Adrenal gland (tissue), 12 donors: Measurements from ENCODE around the gene RASA3. TPM values are rescaled to one million over a fixed set of nuclear protein-coding genes. Genes with fewer than 3 reads are reported as not detected.

Experiments used
- DNase-seq, 7 donors: peaks; one replicate each; pipeline ENCODE4 v3.0.0-alpha.2; 2019 to 2020
- H3K27ac ChIP-seq, 5 donors: fragments of 200-600 bp; sonication (generic) in 4 of 5; 1 replicate in 3 of 5; 2 replicates in 2 of 5; pipeline versions ENCODE4 v1.5.1 to v1.8.0; 2016 to 2020; ENCODE audit warnings: mild to moderate bottlenecking in 1 of 5
- H3K27me3 ChIP-seq: fragments of 200-600 bp; 2 replicates; pipeline ENCODE4 v1.8.0; 2021
- H3K36me3 ChIP-seq, 2 donors: fragments of 200-600 bp; replicated peaks in 1 of 2; 1 replicate in 1 of 2; 2 replicates in 1 of 2; pipeline versions ENCODE4 v1.5.1 to v1.8.0; 2018 to 2022
- H3K4me1 ChIP-seq, 2 donors: fragments of 200-600 bp; replicated peaks in 1 of 2; 1 replicate in 1 of 2; 2 replicates in 1 of 2; pipeline versions ENCODE4 v1.5.1 to v1.8.0; 2018 to 2021
- H3K4me3 ChIP-seq, 4 donors: fragments of 200-600 bp; sonication (generic) in 3 of 4; one replicate each; pipeline ENCODE4 v1.5.1; 2016 to 2018
- H3K9me3 ChIP-seq, 3 donors: fragments of 200-600 bp; sonication (generic) in 1 of 3; replicated peaks in 1 of 3; 1 replicate in 2 of 3; 2 replicates in 1 of 3; pipeline versions ENCODE4 v1.5.1 to v1.8.0; 2016 to 2021
- POLR2A ChIP-seq, 2 donors: fragments of 450-650 bp; IDR thresholded peaks; one replicate each; pipeline ENCODE4 v1.6.1; 2017; ENCODE audit warnings: antibody characterized with exemption in 2 of 2, mild to moderate bottlenecking in 2 of 2, moderate library complexity in 1 of 2
- WGBS, 4 donors: extraction: QIAGEN DNeasy Blood & Tissue Kit in 2 of 4; methylation state at CpG; one replicate each; pipeline versions ENCODE4 v1.1.5 to v1.1.7; 2013 to 2017; 5-methylcytosine and 5-hydroxymethylcytosine counted together
- intact Hi-C, 2 donors: fragments of 100-400 bp; cut with DNase I; formaldehyde crosslinking; loops; one replicate each; pipeline versions ENCODE4 v1.14.1 to v1.15.0; 2022 to 2023
- polyA plus RNA-seq, 3 donors: library from polyadenylated mRNA; stranded (reverse); fragments of 200-250 nt in 2 of 3; fragments of 350-450 nt in 1 of 3; fragmentation: Illumina TruSeq in 1 of 3; extraction: RNeasy Lipid Tissue Mini Kit (QIAGEN cat#74804) in 1 of 3; gene quantifications; one replicate each; pipeline ENCODE4 v1.2.3, GENCODE V29; 2013 to 2014
- total RNA-seq, 9 donors: library from RNA; depleted of rRNA in 4 of 9; stranded (reverse); fragments of >200 nt in 4 of 9; fragments of 120-200 nt in 1 of 9; fragmentation: NEBNext Ultra II Directional in 1 of 9; extraction: Animal tissue kit (Norgen Biotek cat#: 25700) in 1 of 9; gene quantifications; one replicate each; pipeline versions ENCODE4 v1.1.0 to v1.2.4, GENCODE V29; 2013 to 2023
- TF ChIP-seq, protein P1 (sequence below), 6 experiments: fragments of 450-650 bp in 4 of 6; fragments of 200-600 bp in 2 of 6; sonication (generic) in 1 of 6; IDR thresholded peaks; 1 replicate in 5 of 6; 2 replicates in 1 of 6; pipeline versions ENCODE4 v1.5.1 to v1.8.0; 2016 to 2021; ENCODE audit warnings: antibody characterized with exemption in 6 of 6, mild to moderate bottlenecking in 2 of 6, moderate library complexity in 1 of 6
- donor health status: healthy with polysubstance abuse.
- donor health status: Bipolar disorder and iron deficiency.
- donor health status: DM: yes; HTN: yes; CAD: no.
- donor health status: DM: no; HTN: no; CAD: no.
- donor health status: DM: no; HTN: no; CAD: no.
- donor health status: DM: yes; HTN: yes; CAD: no.

RASA3 gene
- total and polyA plus RNA-seq, 12 donors: 2.2 to 11.7 (median 7.3) TPM

DNA sequence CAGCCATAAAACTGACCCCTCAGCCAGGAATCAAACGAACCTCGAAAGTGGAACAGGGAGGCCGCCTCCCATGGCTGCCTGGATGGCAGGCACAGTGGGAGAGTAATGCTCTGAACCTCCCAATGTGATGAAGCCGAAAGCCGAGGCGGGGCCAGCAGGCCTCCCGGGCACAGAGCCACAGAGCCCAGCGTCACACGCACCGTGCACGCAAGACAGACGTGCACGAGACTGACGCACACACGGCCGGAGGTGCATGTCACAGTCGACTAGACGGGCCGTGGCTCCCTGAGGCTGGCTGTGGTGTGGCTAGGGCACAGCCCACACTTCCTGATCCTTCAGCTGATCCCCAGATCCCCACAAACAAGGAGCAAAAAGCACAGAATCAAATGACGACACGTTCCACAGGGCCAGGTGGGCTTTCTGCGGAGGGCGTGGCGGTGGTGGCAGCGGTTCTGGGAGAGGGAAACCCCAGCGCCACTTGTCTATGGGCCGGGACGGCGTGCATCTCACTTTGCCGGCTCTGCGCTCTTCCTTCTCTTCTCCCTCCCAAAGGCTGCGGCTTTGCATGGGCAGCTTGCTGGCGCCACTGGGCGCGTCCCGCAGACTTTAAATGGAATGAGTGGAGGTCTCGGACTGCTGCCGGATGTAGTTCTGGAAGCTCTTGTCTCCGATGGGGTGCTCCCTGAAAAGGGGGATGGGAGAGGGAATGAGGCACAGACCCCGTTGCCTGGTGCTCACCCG is 153.5 kb downstream of the RASA3 start:
- no peaks in the 10 kb centered on the region for H3K9me3 ChIP-seq
- H3K36me3 ChIP-seq: peaks cover 0 to 7% of the 10 kb centered on the region in 2 donors
- peak in 1 of 7 donors; percentile 9 for DNase-seq
- no peak overlapping the region for H3K27ac ChIP-seq
- 86 to 90% (median 88%) methylated on average over 23 to 41 of the region's 41 CpGs for WGBS, 4 donors
- TF ChIP-seq, protein P1, sequence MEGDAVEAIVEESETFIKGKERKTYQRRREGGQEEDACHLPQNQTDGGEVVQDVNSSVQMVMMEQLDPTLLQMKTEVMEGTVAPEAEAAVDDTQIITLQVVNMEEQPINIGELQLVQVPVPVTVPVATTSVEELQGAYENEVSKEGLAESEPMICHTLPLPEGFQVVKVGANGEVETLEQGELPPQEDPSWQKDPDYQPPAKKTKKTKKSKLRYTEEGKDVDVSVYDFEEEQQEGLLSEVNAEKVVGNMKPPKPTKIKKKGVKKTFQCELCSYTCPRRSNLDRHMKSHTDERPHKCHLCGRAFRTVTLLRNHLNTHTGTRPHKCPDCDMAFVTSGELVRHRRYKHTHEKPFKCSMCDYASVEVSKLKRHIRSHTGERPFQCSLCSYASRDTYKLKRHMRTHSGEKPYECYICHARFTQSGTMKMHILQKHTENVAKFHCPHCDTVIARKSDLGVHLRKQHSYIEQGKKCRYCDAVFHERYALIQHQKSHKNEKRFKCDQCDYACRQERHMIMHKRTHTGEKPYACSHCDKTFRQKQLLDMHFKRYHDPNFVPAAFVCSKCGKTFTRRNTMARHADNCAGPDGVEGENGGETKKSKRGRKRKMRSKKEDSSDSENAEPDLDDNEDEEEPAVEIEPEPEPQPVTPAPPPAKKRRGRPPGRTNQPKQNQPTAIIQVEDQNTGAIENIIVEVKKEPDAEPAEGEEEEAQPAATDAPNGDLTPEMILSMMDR (IDR thresholded peaks at IDR 0.05): no peak
- no peak for TF ChIP-seq POLR2A (IDR thresholded peaks at IDR 0.05)
- H3K27me3 ChIP-seq: no peaks in the 10 kb centered on the region
- intact Hi-C loops: no loop called here
- no peaks in the 10 kb centered on the region for H3K4me1 ChIP-seq
- no peak overlapping the region for H3K4me3 ChIP-seq

DNA sequence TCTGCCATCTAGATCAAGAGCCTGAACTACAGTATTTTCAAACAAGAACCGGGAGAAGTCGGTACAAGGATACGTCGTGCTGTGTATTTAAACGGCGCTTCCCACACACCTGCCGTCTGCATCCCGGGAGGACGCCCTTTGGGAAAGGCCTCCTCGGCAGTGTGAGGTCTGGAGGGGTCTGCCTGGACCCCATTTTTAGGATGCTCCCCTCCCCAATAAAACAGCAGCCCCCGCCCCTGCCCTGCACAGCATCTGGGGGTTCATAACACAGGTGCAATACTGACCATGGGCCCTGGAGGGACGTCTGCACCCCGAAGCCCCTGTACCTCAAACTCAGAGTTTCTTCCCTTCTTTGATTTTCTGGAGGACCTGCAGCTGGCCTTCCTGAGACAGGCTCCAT is 154.4 kb downstream of the RASA3 start:
- no peak for DNase-seq
- no peaks in the 10 kb centered on the region for H3K4me1 ChIP-seq

DNA sequence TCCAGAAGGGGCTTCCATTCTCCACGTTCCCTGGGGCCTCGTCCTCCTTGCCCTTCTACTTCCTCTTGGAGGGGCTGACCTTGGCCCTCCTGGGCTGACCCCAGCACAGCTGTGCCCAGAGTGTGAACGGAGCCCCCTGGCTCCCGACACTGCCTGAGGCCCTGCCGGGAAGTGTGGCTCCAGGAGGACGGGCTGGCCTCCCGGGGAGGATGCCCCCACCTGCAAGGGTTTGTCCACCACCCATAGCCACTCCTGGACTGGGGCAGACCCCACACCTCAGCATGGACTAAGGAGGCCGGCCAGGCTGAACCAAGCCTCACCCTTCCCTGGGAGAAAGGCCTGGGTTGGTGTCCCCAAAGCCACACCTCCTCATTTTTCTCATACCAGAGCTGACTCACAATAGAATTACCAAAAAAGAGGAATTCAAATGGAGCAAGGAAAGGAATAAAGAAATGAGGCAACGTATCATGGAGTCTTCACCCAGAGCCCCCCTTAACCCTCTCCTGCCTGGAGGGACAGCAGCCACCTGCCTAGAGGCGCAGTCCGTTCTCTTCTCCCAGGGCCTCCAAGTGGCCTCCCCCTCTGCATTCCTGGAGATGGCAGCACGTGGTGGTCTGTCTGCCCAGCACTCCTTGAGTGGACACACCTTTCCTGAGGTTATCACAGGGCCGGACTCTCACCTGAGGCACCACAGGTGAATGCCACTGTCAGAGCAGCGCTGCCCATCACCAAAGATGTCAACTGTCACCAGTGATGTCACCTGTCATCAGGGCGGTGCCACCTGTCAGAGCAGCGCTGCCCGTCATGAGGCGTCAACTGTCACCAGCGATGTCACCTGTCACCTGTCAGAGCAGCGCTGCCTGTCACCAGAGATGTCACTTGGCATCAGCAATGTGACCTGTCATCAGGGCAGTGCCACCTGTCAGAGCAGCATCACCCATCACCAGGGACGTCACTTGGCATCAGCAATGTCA is 155.4 kb downstream of the RASA3 start:
- peak overlapping the region in 1 of 5 donors; percentile 8 for H3K27ac ChIP-seq
- no peaks in the 10 kb centered on the region for H3K27me3 ChIP-seq
- no peaks in the 10 kb centered on the region for H3K9me3 ChIP-seq
- intact Hi-C loops: no loop called here
- no peak overlapping the region for H3K4me3 ChIP-seq
- TF ChIP-seq POLR2A (IDR thresholded peaks at IDR 0.05): no peak
- TF ChIP-seq, protein P1 (IDR thresholded peaks at IDR 0.05): no peak
- no peaks in the 10 kb centered on the region for H3K4me1 ChIP-seq
- no peak for DNase-seq
- whole genome bisulfite sequencing, 4 donors: 72 to 88% (median 79%) methylated on average over 13 to 21 of the region's 21 CpGs
- peaks cover 0 to 7% of the 10 kb centered on the region in 2 donors for H3K36me3 ChIP-seq

More for the DNA sequence above, 154.4 kb downstream of the RASA3 start:
- Histone ChIP-seq H3K27ac (no peak overlapping the region), H3K27me3 (no peaks in the 10 kb centered on the region), H3K36me3 (peaks cover 0 to 7% of the 10 kb centered on the region in 2 donors), H3K4me3 (no peak overlapping the region), H3K9me3 (no peaks in the 10 kb centered on the region)
- WGBS, 4 donors: 76 to 85% (median 79%) methylated on average over 9 to 13 of the region's 13 CpGs
- intact Hi-C loops: no loop called here
- TF ChIP-seq, protein P1 (IDR thresholded peaks at IDR 0.05): no peak
- TF ChIP-seq POLR2A (IDR thresholded peaks at IDR 0.05): no peak

DNA sequence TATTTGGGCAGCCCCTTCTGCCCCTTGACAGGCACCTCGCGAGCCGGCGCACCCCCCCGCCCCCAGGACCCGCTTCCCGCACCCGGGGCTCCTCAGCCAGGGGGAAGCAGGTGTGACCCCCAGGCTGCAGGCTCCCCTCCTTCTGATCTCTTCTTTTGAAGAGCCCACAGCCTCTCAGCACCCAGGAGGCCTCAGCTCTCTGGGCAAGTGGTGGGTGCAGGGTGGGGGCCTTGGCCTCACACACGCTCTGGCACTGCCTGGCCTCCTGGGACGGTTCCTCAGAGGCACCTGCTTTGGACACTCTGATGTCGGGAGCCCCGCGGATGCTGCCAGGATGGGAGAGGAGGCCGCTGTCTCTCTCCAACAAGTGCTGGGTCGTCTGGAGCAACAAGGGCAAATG is 157.0 kb downstream of the RASA3 start:
- Histone ChIP-seq H3K36me3 (no peaks in the 10 kb centered on the region), H3K9me3 (no peaks in the 10 kb centered on the region), H3K4me1 (no peaks in the 10 kb centered on the region), H3K27ac (no peak overlapping the region), H3K4me3 (no peak overlapping the region), H3K27me3 (no peaks in the 10 kb centered on the region)
- intact Hi-C loops: no loop called here
- WGBS, 4 donors: 83 to 90% (median 87%) methylated on average over 1 to 15 of the region's 15 CpGs
- no peak for TF ChIP-seq POLR2A (IDR thresholded peaks at IDR 0.05)
- TF ChIP-seq, protein P1 (IDR thresholded peaks at IDR 0.05): no peak
- peak in 1 of 7 donors; percentile 5 for DNase-seq
